Mesenchymal stem cell (in vitro differentiated cells and primary cell): ENCODE results near the gene PLA2G6.

ENCODE experiments used
- DNase-seq: peaks from one replicate; pipeline ENCODE4 v3.0.0-alpha.2; 2013
- H2AFZ ChIP-seq: one replicate; pipeline ENCODE4 v1.6.1; 2013; ENCODE audit warnings: low read depth, mild to moderate bottlenecking, control low read depth, inconsistent platforms, low read length, moderate library complexity
- H2AK5ac ChIP-seq: 2 replicates; pipeline ENCODE4 v1.6.1; 2013; ENCODE audit warnings: low read length, moderate library complexity, mild to moderate bottlenecking, inconsistent platforms; ENCODE audit not compliant: severe bottlenecking
- H2BK120ac ChIP-seq: one replicate; pipeline ENCODE4 v1.6.1; 2013; ENCODE audit warnings: low read depth, mild to moderate bottlenecking, inconsistent platforms, low read length, moderate library complexity
- H2BK12ac ChIP-seq, 2 experiments: one replicate each; pipeline ENCODE4 v1.6.1; 2013; ENCODE audit warnings: inconsistent platforms in 2 of 2, low read length in 2 of 2, mild to moderate bottlenecking in 2 of 2, moderate library complexity in 2 of 2, control low read depth in 1 of 2
- H2BK15ac ChIP-seq: one replicate; pipeline ENCODE4 v1.6.1; 2013; ENCODE audit warnings: mild to moderate bottlenecking, low read depth, inconsistent platforms; ENCODE audit not compliant: poor library complexity, severe bottlenecking
- H2BK5ac ChIP-seq: 2 replicates; pipeline ENCODE4 v1.6.1; 2013; ENCODE audit warnings: low read depth, mild to moderate bottlenecking, low read length, control low read depth, inconsistent platforms; ENCODE audit not compliant: poor library complexity, severe bottlenecking
- H3K14ac ChIP-seq, 2 experiments: one replicate each; pipeline ENCODE4 v1.6.1; 2013; ENCODE audit warnings: inconsistent platforms in 2 of 2, low read length in 2 of 2, control low read depth in 1 of 2, mild to moderate bottlenecking in 1 of 2, moderate library complexity in 1 of 2
- H3K18ac ChIP-seq, 2 experiments: one replicate each; pipeline ENCODE4 v1.6.1; 2013; ENCODE audit warnings: inconsistent platforms in 2 of 2, low read length in 2 of 2, control low read depth in 1 of 2, low read depth in 1 of 2, mild to moderate bottlenecking in 1 of 2
- H3K23ac ChIP-seq, 2 experiments: one replicate each; pipeline ENCODE4 v1.6.1; 2013; ENCODE audit warnings: inconsistent platforms in 2 of 2, low read length in 2 of 2, mild to moderate bottlenecking in 2 of 2, moderate library complexity in 2 of 2, control low read depth in 1 of 2
- H3K27ac ChIP-seq: 2 replicates; pipeline ENCODE4 v1.5.1; 2013; ENCODE audit warnings: mild to moderate bottlenecking, moderate library complexity, low read length, control low read depth, inconsistent platforms; ENCODE audit not compliant: poor library complexity, severe bottlenecking
- H3K27me3 ChIP-seq, 2 experiments: 2 replicates each; pipeline versions ENCODE4 v1.6.1 to v1.7.0; 2013; ENCODE audit warnings: low read length in 2 of 2, mild to moderate bottlenecking in 2 of 2, moderate library complexity in 2 of 2, control low read depth in 1 of 2, inconsistent platforms in 1 of 2; ENCODE audit not compliant: control insufficient read depth in 1 of 2, insufficient read depth in 1 of 2
- H3K36me3 ChIP-seq, 2 experiments: 2 replicates each; pipeline versions ENCODE4 v1.6.1 to v1.7.0; 2013; ENCODE audit warnings: low read length in 2 of 2, control low read depth in 1 of 2, inconsistent platforms in 1 of 2, low read depth in 1 of 2, mild to moderate bottlenecking in 1 of 2; ENCODE audit not compliant: insufficient read depth in 2 of 2, control insufficient read depth in 1 of 2
- H3K4ac ChIP-seq, 2 experiments: one replicate each; pipeline ENCODE4 v1.6.1; 2013; ENCODE audit warnings: inconsistent platforms in 2 of 2, low read length in 2 of 2, mild to moderate bottlenecking in 2 of 2, moderate library complexity in 2 of 2, control low read depth in 1 of 2, low read depth in 1 of 2
- H3K4me1 ChIP-seq: 2 replicates; pipeline ENCODE4 v1.6.1; 2013; ENCODE audit warnings: low read depth, low read length, control low read depth; ENCODE audit not compliant: control insufficient read depth, insufficient read depth
- H3K4me2 ChIP-seq: 2 replicates; pipeline ENCODE4 v1.6.1; 2013; ENCODE audit warnings: low read length, mild to moderate bottlenecking, inconsistent platforms; ENCODE audit not compliant: poor library complexity, severe bottlenecking
- H3K4me3 ChIP-seq, 2 experiments: 2 replicates each; pipeline versions ENCODE4 v1.5.1 to v1.7.0; 2013; ENCODE audit warnings: low read length in 2 of 2, mild to moderate bottlenecking in 2 of 2, control low read depth in 1 of 2, low read depth in 1 of 2; ENCODE audit not compliant: insufficient read depth in 1 of 2
- H3K79me1 ChIP-seq: replicated peaks from 2 replicates; pipeline ENCODE4 v1.6.1; 2013; ENCODE audit warnings: mild to moderate bottlenecking, control low read depth, low read length, inconsistent platforms; ENCODE audit not compliant: poor library complexity, severe bottlenecking
- H3K9ac ChIP-seq: 2 replicates; pipeline ENCODE4 v1.7.0; 2013; ENCODE audit warnings: mild to moderate bottlenecking, low read length, moderate library complexity
- H3K9me3 ChIP-seq: 2 replicates; pipeline ENCODE4 v1.7.0; 2013; ENCODE audit warnings: mild to moderate bottlenecking, low read length; ENCODE audit not compliant: control insufficient read depth
- H4K8ac ChIP-seq: one replicate; pipeline ENCODE4 v1.6.1; 2013; ENCODE audit warnings: inconsistent platforms, mild to moderate bottlenecking, low read length, moderate library complexity
- H4K91ac ChIP-seq: one replicate; pipeline ENCODE4 v1.6.1; 2013; ENCODE audit warnings: mild to moderate bottlenecking, low read length, inconsistent platforms
- WGBS: methylation state at CpG from one replicate; pipeline ENCODE4 v1.1.7; 2013; ENCODE audit warnings: mixed read lengths; 5-methylcytosine and 5-hydroxymethylcytosine counted together

Gene PLA2G6

DNA sequence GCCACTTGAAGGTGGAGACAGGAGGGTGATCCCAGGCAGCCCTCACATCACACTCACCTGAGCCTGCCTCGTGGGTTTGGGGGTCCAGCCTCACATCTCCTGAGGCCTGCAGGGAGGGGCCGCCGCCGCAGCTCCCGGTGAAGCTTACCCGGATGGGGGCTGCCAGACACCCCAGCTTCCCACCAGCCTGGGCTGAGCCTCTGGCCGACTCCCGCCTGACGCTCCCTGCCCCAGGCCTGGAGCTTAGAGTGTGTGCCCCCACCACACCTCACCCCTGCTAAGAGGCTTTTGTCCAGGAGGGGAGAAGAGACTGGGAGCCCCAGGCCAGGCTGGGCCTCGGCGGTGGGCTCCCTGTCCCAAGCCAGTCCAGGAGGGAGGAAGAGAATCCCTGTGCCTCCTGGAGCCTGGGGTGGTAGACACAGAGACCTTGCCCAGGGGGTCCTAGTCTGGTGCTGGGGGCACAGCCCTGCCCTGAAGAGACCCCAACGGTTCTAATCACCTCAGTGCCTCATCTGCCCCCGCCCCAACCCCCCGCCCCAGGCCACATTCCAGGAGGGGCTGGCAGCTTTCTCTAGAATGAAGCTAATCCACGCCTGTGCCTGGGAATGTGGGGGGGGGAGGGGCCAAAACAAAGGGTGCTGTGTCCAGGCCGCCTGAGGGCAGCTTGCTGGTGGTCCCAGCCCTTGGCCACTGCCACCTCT is 97.5 kb downstream of the PLA2G6 start, which contains the start of gene SLC16A8:
TSS of gene SLC16A8 (minus strand) at position 254 of the 701 bp plus-strand sequence. CDS start 1,311 bp downstream, outside the sequence.
- no peak within 1 kb of the TSS for H2BK15ac ChIP-seq
- H4K8ac ChIP-seq = no peak within 1 kb of the TSS
- H2BK120ac ChIP-seq = no peak within 1 kb of the TSS
- H3K36me3 ChIP-seq = peaks cover 4 to 8% of the 10 kb centered on the region in 2 experiments
- no peak within 1 kb of the TSS for H2AFZ ChIP-seq
- DNase-seq = no peak
- no peak within 1 kb of the TSS for H3K9ac ChIP-seq
- H2BK12ac ChIP-seq = no peak within 1 kb of the TSS
- H3K4me1 ChIP-seq = peaks cover 24% of the 10 kb centered on the region
- H3K4ac ChIP-seq = no peak within 1 kb of the TSS
- no peak within 1 kb of the TSS for H3K4me3 ChIP-seq
- no peak within 1 kb of the TSS for H3K14ac ChIP-seq
- H3K18ac ChIP-seq = no peak within 1 kb of the TSS
- H3K79me1 ChIP-seq = no peaks in the 10 kb centered on the region
- H2BK5ac ChIP-seq = no peak within 1 kb of the TSS
- H2AK5ac ChIP-seq = no peak within 1 kb of the TSS
- no peak within 1 kb of the TSS for H4K91ac ChIP-seq
- peaks cover 26 to 34% of the 10 kb centered on the region in 2 experiments for H3K27me3 ChIP-seq
- no peaks in the 10 kb centered on the region for H3K9me3 ChIP-seq
- 62% methylated on average over 9 of the region's 16 CpGs for WGBS
- H3K23ac ChIP-seq = no peak within 1 kb of the TSS
- H3K4me2 ChIP-seq = no peak within 1 kb of the TSS
- H3K27ac ChIP-seq = no peak within 1 kb of the TSS

DNA sequence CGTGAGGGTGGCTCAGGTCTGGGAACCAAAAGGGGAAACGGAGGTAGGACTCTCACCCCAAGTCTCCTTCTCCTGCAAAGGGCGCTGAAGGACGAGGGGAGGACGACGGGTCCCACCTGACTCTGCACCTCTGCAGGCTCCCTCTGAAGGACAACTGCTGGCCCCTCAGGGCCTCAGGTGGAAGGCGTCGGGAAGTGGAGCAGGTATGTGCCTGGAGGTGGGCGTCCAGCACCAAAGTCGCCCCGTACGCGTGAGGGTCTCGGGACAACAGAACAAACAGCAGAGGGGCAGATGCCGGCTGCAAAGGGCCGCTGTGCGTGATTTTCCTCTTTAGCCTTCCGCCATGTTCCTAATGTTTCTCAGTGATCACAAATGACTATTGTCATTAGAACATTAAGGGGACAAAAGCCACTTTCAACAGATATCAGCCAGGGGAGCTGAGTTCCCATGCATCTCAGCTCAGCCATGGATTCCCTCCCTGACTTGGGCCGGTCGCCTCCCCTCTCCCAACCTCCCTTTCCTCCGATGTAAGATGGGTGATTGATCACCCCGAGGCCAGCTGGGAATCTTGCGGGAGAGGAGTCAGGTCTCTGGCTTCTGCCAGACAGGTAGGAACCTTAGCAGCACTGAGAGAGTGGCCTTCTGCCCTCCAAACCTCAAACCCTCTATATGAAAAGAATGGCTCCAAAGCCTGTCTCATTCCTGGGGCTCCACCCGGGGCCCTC is 98.5 kb downstream of the PLA2G6 start:
- Histone ChIP-seq H3K9ac (no peak overlapping the region), H4K8ac (no peak overlapping the region), H2BK5ac (no peak overlapping the region), H3K27me3 (peaks cover 23 to 43% of the 10 kb centered on the region in 2 experiments), H3K14ac (no peak overlapping the region), H3K18ac (no peak overlapping the region), H3K27ac (no peak overlapping the region), H2BK12ac (no peak overlapping the region), H3K23ac (no peak overlapping the region), H3K4me2 (no peak overlapping the region), H2BK120ac (no peak overlapping the region), H3K4me1 (peaks cover 19% of the 10 kb centered on the region), H2AFZ (no peak overlapping the region), H3K79me1 (no peaks in the 10 kb centered on the region), H2AK5ac (no peak overlapping the region), H3K4me3 (no peak overlapping the region), H3K4ac (no peak overlapping the region), H2BK15ac (no peak overlapping the region), H3K9me3 (no peaks in the 10 kb centered on the region), H3K36me3 (peaks cover 4 to 15% of the 10 kb centered on the region in 2 experiments), H4K91ac (no peak overlapping the region)
- no peak for DNase-seq
- 79% methylated on average over 24 of the region's 24 CpGs for WGBS

DNA sequence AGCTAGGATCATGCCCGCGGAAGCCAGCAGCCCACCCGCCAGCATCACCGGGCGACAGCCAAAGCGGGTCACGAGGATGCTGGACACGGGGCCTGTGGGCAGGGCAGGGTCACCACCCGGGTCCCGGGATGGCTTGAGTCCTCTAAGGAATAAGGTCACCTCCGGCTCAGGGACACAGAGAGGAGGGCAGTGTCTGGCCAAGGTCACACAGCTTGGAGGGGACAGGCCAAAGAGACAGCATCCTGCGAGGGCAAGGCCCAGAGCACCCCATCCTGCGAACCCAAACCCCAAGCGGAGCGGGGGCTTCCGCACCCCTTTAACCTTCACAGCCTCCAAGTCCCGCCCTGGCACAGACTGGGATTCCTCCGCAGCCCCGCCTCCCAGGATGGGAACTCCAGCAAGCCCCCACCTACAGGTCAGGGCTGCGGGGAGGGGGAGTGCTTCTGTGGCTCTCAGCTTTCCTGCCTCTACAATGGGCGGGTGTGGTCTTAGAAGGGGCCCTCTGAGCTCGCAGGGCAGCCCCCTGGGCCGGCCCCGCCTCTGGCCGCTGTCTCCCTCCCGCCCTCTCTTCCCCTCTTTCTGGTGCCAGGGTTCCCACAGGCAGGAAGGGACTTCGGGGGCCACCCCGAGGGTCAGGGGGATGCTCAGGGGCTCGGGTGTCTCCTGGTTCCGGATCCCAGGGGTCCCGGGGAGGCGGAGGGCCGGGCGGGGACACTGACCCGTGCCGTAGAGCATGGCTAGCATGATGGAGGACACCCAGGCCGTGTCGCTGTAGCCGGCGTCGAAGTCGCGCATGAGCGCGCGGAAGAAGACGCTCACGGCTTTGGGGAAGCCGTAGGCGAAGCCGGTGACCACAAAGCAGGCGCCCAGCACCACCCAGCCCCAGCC is 99.4 kb downstream of the PLA2G6 start:
- H3K36me3 ChIP-seq = peaks cover 4 to 24% of the 10 kb centered on the region in 2 experiments
- no peak overlapping the region for H3K9ac ChIP-seq
- no peak for DNase-seq
- no peak overlapping the region for H4K91ac ChIP-seq
- no peak overlapping the region for H2BK5ac ChIP-seq
- WGBS = 45% methylated on average over 50 of the region's 52 CpGs
- no peak overlapping the region for H3K14ac ChIP-seq
- H3K4me2 ChIP-seq = peak overlapping the region; percentile 78
- no peaks in the 10 kb centered on the region for H3K79me1 ChIP-seq
- H3K4me3 ChIP-seq = no peak overlapping the region
- no peak overlapping the region for H2BK120ac ChIP-seq
- H3K27ac ChIP-seq = no peak overlapping the region
- no peak overlapping the region for H2BK15ac ChIP-seq
- no peaks in the 10 kb centered on the region for H3K9me3 ChIP-seq
- no peak overlapping the region for H2AK5ac ChIP-seq
- H2BK12ac ChIP-seq = peak overlapping the region in 1 of 2 experiments; percentile 47
- peaks cover 19% of the 10 kb centered on the region for H3K4me1 ChIP-seq
- no peak overlapping the region for H2AFZ ChIP-seq
- no peak overlapping the region for H3K23ac ChIP-seq
- no peak overlapping the region for H3K4ac ChIP-seq
- no peak overlapping the region for H4K8ac ChIP-seq
- no peak overlapping the region for H3K18ac ChIP-seq
- peaks cover 23 to 43% of the 10 kb centered on the region in 2 experiments for H3K27me3 ChIP-seq
